HuH-7 (cell line): ENCODE results near the gene CLINT1.
A peak's percentile ranks its signal among the peaks of the same experiment; 100 is the strongest.
"Not testable (repeated sequence)": the region's sequence is repeated elsewhere in the genome, so short reads cannot be mapped to it uniquely, and the experiment has no call there.

ENCODE experiments used
- DNase-seq: peaks from one replicate; pipeline ENCODE4 v3.0.0; 2011; ENCODE audit warnings: low spot score

CLINT1 gene

GRCh38 chr5:157862183-157862851 is 3.4 kb upstream of the CLINT1 start:
- no peak for DNase-seq

DNA sequence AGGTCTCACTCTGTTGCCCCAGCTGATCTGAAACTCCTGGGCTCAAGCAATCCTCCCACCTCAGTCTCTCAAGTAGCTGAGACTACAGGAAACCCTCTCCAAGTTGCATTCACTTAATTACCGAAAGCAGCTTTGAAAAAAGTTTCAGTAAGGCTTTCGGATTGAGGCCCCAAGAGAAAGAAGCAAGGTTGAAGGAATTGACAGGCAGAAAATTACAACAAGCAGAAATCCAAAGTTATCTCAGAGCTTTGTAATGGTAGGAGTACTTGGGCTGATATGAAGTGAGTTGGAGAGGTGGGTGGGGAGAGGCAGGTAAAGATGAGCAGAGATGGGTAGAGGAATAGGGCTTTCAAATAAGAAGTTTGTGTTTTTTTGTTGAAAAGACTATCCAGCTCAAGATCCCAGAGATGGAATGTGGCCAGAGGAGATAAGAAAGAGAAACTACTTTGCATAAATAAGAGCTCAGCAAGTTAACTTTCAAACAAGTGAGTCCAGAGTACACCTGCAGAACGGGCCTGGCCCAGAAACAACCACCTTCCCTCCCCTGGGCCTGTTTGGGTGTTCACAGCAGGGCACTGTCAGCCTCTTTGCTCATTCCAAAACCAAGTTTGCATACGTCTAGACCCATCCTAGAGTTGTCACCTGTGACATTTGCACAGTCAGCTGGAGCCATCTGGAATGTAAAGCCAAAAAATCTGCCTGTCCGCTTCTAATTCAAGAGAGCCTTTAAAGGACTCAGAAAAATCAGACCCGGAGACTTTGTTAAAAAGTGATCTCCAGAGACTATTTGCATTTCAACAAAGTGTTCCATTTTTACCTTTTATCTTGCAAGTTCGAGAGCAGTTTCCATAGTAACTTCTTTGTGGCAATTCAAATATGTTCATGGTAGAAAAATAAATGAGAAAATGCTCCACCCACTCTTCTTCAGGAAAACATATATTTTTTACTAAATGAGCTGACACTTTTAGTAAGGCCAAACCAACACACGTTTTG is 2.2 kb upstream of the CLINT1 start:
- no peak for DNase-seq

GRCh38 chr5:157859227-157859575 is 256 bp upstream of the CLINT1 start:
- no peak for DNase-seq

DNA sequence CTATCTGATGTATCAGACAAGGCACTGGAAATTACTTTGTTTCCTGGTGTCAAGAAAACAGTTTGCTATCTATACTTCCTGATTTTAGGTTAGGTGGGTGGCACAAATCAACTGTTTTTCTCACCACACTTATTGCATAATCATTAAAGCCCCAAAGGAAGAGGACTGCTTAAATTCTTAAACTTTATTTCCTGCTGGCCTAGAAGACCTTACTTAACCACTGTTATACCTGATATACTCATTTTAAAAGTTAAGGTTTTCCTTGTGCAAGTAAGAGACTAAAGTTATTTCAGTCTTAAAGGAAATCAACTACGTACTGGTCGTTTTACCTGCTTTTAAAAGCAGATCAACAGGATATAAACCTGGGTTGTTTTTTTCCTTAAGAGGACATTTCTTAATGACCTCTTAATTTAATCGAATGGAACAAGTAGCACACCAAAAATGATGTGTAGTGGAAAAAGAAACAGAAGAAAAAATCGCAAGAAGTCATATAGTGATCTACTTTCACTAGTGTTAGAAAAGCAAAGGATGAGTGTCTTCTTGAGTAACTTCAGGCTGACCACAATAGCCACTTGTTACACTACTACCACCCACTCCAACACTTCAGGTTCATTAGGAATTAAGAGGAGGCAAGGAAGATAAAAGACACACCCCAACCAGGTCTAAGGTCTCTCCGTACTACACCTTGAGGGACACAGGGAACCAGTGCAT is 974 bp downstream of the CLINT1 start:
- DNase-seq = no peak

- DNase-seq = peak; percentile 67
Observed at GRCh38 chr5:157855404-157855994, 3.4 kb downstream of the CLINT1 start.

DNA sequence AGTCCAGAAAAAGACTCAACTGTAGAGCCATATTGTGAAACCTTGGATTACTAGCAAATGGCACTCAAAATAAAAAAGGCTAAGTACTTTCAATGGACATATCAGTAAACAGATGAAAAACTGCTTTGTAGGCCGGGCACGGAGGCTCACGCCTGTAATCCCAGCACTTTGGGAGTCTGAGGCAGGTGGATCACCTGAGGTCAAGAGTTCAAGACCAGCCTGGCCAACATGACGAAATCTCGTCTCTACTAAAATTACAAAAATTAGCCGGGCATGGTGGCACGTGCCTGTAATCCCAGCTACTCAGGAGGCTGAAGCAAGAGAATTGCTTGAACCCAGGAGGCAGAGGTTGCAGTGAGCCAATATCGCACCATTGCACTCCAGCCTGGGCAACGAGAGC is 5.6 kb downstream of the CLINT1 start:
- DNase-seq = not testable (repeated sequence)

GRCh38 chr5:157845914-157846598 is 12.9 kb downstream of the CLINT1 start:
- DNase-seq = no peak

DNA sequence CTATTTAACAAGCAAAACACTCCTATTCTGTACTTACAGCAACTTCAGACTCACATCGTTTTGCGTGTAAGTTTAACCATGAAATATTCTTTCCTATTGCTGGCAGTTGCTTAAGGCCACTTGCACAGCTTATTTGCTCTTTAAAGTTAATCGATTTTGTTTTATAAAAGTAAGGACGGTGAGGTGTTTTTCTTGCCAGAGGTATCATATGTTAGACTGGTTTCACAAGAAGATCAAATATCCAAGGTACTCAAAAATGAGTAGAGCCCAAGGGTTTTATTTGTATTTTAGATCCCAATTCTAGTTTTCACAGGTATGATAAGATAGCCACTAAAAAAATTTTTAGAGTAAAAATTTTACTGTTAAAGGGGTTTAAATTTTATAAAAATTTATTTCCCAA is 16.2 kb downstream of the CLINT1 start:
- no peak for DNase-seq

DNA sequence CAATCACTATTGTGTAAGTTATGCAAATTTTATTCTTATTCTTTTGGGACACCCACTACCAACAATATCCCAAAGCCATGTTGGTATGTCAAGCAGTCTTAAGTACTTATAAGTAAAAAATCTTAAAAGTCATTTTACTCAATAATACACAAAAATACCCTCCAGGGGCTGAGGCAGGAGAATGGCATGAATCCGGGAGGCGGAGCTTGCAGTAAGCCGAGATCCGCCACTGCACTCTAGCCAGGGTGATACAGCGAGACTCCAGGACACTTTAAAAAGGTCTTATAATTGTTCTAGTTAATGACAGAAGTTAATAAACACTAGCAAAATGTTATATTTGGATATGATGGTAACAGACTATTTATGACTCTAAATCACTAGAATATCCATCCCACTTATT is 16.8 kb downstream of the CLINT1 start:
- no peak for DNase-seq

- DNase-seq = no peak
Observed at GRCh38 chr5:157839157-157839795, 19.7 kb downstream of the CLINT1 start.

DNA sequence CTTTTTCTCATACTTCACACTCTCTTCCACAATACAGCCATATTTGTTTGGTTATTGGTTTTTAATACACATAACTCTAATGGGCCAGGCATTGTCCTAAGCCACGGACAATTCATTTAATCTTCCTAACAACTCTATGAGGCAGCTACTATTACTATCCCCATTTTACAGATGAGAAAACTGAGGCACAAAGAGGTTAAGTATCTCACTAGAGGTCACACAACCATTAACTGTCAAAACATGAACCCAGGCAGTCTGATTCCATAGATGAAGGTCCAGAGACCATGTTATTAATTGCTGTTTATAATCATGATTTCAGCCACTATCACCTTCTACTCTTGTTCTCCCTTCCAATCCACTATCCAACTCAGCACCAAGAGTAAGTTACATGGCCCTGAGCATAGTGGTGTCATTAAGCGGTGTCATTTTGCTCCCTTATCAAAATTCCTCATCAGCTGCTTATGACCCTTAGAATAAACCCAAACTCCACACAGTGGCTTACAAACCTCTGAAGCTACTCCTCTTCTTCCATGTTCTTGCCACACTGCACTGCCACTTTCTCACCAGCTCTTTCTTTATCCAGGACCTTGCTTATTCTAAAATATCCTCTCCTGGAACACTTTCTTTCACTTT is 22.7 kb downstream of the CLINT1 start:
- DNase-seq = no peak

DNA sequence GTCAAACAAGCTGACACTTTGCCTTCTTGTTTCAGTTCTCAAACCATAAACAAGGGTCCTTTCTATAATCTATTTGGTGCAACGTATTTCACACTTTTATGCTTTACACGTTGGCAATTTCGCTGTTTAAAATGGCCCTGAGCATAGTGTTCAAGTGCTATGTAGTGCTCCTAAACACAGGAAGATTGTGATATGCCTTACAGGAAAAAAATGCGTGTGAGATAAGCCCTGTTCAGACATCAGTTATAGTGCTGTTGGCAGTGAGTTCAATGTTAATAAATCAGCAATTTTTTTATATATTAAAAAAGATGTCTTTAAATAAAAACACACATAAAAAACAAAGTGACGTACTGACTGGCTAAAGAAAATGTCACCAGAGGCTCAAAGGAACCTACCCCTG is 23.9 kb downstream of the CLINT1 start:
- DNase-seq = no peak

GRCh38 chr5:157828944-157829639 is 29.9 kb downstream of the CLINT1 start:
- peak; percentile 18 for DNase-seq

GRCh38 chr5:157828105-157828943 is 30.6 kb downstream of the CLINT1 start:
- DNase-seq = no peak

GRCh38 chr5:157827423-157827822 is 31.5 kb downstream of the CLINT1 start:
- DNase-seq = no peak

GRCh38 chr5:157823655-157824054 is 35.3 kb downstream of the CLINT1 start:
- no peak for DNase-seq

DNA sequence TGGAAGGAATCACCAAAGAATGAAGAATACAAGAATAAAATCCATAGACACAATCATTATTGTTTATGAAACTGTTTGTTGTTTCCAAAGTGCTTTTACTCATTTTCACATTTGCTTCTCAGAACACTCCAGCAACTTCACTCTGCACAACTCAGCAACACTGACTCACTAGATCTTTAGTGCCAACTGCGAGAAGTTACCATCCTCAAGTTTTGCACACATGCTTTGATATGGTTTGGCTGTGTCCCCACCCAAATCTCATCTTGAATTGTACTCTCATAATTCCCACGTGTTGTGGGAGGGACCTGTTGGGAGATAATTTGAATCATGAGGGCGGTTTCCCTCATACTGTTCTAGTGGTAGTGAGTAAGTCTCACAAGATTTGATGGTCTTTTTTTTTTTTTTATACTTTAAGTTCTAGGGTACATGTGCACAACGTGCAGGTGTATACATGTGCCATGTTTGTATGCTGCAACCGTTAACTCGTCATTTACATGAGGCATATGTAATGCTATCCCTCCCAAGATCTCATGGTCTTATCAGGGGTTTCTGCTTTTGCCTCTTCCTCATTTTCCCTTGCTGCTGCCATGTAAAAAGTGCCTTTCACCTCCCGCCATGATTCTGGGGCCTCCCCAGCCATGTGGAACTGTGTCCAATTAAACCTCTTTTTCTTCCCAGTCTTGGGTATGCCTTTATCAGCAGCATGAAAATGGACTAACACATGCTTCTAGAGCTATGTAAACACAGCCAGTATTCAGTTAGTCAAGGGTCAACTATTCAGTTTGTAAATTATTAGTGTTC is 36.9 kb downstream of the CLINT1 start:
- no peak for DNase-seq

DNA sequence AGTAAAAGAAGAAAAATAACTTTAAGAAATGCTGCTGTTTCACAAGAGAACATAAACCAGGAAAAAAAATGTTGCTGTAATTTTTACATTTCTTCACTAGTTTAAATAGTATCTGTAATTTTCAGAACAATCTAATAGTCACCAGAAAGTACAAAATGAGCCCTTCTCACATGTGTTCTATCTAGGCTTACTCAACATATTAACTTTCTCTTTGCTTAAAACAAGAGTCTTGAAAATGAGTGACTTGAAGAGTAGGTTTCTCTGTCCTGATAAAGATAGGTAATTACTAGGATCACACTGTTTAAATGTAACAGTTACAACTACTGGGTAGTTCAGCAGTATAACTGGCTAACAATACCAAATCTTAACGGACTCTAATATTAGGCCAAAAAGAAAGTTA is 37.5 kb downstream of the CLINT1 start:
- DNase-seq = no peak
